IPS DF 6.9 (cell line): ENCODE measurements around the gene ODF2.
"Not testable (repeated sequence)": the region's sequence is repeated elsewhere in the genome, so short reads cannot be mapped to it uniquely, and the experiment has no call there.

Experiments used
- DNase-seq: peaks from one replicate; pipeline ENCODE4 v3.0.0-alpha.2; 2013; ENCODE audit warnings: low read depth, low spot score
- H3K27ac ChIP-seq: one replicate; pipeline ENCODE4 v1.5.1; 2013; ENCODE audit warnings: low read length, control low read depth
- H3K27me3 ChIP-seq: 2 replicates; pipeline ENCODE4 v1.6.1; 2013; ENCODE audit warnings: mild to moderate bottlenecking, low read length; ENCODE audit not compliant: control insufficient read depth, insufficient read depth
- H3K36me3 ChIP-seq: 2 replicates; pipeline ENCODE4 v1.6.1; 2013; ENCODE audit warnings: low read length; ENCODE audit not compliant: control insufficient read depth, insufficient read depth
- H3K4me1 ChIP-seq: 2 replicates; pipeline ENCODE4 v1.6.1; 2013; ENCODE audit warnings: low read length; ENCODE audit not compliant: control insufficient read depth, insufficient read depth
- H3K4me3 ChIP-seq: 2 replicates; pipeline ENCODE4 v1.5.1; 2013; ENCODE audit warnings: mild to moderate bottlenecking, low read length
- H3K9me3 ChIP-seq: 2 replicates; pipeline ENCODE4 v1.6.1; 2013; ENCODE audit warnings: low read length, inconsistent platforms; ENCODE audit not compliant: control insufficient read depth, insufficient read depth
- WGBS: extraction: QIAGEN DNeasy Blood & Tissue Kit; methylation state at CpG from one replicate; pipeline ENCODE4 v1.1.7; 2013; ENCODE audit warnings: mixed read lengths, missing lambda C conversion rate; ENCODE audit not compliant: insufficient read length, insufficient coverage; 5-methylcytosine and 5-hydroxymethylcytosine counted together

The ODF2 gene

DNA sequence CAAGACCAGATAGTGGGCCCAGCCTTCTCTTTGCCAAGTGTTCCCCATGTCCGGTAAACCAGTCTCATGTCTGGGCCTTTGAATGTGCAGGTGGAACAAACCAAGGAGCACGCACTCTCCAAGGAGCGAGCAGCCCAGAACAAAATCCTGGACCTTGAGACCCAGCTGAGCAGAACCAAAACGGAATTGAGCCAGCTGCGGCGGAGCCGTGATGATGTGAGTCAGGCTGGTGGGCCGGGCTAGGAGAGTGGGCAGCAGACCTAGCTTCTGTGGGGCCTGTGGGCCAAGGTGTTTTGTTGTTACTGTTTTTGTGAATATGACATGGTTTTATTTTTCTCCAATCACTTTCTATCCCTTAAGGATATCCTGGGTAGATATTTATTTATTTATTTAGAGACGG is 43.1 kb downstream of the ODF2 start:
- Histone ChIP-seq H3K27ac (no peak overlapping the region), H3K36me3 (peaks cover 3% of the 10 kb centered on the region; the same call in 1 of the 2 replicates), H3K4me1 (no peaks in the 10 kb centered on the region), H3K27me3 (no peaks in the 10 kb centered on the region), H3K9me3 (no peaks in the 10 kb centered on the region), H3K4me3 (no peak overlapping the region)
- no CpG with 5 or more reads among the region's 9 CpGs for WGBS
- no peak for DNase-seq

DNA sequence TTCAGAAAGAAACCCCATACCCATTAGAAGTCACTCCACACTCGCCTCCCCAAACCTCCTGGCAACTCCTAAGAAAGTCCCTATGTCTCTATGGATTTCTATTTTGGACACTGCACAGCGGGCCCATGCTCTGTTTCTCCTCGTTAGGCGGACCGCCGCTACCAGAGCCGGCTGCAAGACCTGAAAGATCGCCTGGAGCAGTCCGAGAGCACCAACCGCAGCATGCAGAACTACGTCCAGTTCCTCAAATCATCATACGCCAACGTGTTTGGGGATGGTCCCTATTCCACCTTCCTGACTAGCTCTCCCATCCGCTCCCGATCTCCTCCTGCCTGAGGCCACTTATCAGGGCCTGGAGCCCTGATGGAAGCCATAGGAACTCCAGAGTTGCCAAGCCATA is 44.1 kb downstream of the ODF2 start:
- no peak for DNase-seq
- H3K27ac ChIP-seq = no peak overlapping the region
- H3K4me3 ChIP-seq = no peak overlapping the region
- H3K9me3 ChIP-seq = no peaks in the 10 kb centered on the region
- peaks cover 3% of the 10 kb centered on the region; the same call in 1 of the 2 replicates for H3K36me3 ChIP-seq
- no peaks in the 10 kb centered on the region for H3K27me3 ChIP-seq
- WGBS = no CpG with 5 or more reads among the region's 15 CpGs
- H3K4me1 ChIP-seq = no peaks in the 10 kb centered on the region

DNA sequence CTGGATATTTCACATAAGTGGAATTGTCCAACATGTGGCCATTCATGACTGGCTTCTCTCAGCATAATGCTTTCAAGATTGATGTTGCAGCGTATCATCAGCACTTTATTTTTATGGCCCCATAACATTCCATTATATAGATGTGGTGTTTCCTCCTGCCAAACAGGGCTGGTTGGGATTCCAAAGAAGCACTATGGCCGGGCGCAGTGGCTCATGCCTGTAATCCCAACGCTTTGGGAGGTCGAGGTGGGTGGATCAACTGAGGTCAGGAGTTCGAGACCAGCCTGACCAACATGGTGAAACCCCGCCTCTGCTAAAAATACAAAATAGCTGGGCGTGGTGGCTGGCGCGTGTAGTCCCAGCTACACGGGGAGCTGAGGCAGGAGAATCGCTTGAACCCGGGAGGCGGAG is 47.6 kb downstream of the ODF2 start:
- not testable (repeated sequence) for H3K4me3 ChIP-seq, H3K4me1 ChIP-seq, H3K36me3 ChIP-seq, DNase-seq, H3K27ac ChIP-seq, H3K9me3 ChIP-seq, H3K27me3 ChIP-seq
- no CpG with 5 or more reads among the region's 14 CpGs for WGBS

DNA sequence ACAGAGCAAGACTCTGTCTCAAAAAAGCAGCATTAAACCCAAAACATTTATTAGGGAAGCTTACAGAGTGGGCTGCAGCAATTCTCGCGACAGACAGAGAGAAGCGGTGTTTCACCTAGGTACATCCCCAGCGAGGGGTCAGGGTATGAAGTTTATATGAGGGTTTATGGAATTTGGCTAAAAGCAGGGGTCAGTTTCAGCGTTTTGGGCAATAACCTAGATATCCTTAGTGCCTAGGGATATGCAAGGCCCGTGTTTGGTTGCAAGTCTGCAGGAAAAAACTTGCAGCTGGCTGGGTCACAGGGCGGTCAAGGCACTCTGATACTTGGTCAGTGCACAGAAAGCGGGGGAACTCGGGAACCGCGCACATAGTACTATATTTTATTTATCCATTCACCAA is 48.1 kb downstream of the ODF2 start:
- Histone ChIP-seq H3K27me3 (no peaks in the 10 kb centered on the region), H3K9me3 (no peaks in the 10 kb centered on the region), H3K4me3 (no peak overlapping the region), H3K27ac (no peak overlapping the region), H3K36me3 (peaks cover 1% of the 10 kb centered on the region; the same call in 1 of the 2 replicates), H3K4me1 (no peaks in the 10 kb centered on the region)
- WGBS = no CpG with 5 or more reads among the region's 11 CpGs
- no peak for DNase-seq

DNA sequence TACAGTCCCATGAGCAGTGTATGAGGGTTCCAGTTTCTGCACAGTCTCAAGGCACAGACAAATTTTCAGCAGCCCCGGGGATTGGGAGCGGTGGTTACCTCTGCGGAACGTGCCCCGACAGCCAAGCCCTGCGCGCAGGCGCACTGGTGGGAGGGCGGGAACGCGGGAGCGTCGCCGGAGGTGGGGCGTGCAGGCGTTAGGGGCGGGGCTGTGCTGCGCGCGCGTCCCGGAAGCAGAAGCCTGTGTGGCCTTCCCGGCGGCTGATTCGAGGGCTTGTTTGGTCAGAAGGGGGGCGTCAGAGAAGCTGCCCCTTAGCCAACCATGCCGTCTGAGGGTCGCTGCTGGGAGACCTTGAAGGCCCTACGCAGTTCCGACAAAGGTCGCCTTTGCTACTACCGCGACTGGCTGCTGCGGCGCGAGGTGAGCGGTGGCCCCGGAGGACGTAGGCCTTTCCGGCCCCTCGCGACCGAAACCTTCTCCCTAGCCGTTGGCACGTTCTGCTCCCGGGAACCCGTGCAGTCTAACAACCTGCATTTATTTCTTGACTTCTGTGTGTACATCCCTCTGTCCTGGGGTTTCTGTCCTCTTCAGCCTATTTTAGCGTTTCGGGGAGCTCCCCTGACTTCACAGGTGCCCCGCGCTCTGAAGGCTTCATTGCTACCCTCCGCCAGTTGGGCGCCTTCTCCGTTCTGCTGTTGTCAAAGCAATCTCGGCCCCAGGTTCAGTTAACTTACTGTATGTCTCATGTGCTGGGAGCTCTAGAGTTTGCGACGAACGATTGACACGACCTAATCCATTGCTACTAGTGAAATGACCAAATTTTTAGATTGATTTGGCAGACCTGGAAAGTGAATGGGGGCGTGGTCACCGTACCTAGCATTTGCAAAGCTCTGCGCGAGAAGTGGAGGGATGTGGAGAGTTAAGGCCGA is 48.9 kb downstream of the ODF2 start, which contains the start of gene GLE1:
Gene GLE1, plus strand, starts transcription at position 235 of the 929 bp plus-strand sequence. Its CDS starts 87 bp downstream, at position 322.
- no peaks in the 10 kb centered on the region for H3K4me1 ChIP-seq
- WGBS = no CpG with 5 or more reads among the region's 64 CpGs
- H3K9me3 ChIP-seq = no peaks in the 10 kb centered on the region
- H3K4me3 ChIP-seq = peak within 1 kb of the TSS; percentile 85
- DNase-seq = peak; percentile 83
- H3K27me3 ChIP-seq = no peaks in the 10 kb centered on the region
- H3K27ac ChIP-seq = no peak within 1 kb of the TSS
- no peaks in the 10 kb centered on the region for H3K36me3 ChIP-seq

DNA sequence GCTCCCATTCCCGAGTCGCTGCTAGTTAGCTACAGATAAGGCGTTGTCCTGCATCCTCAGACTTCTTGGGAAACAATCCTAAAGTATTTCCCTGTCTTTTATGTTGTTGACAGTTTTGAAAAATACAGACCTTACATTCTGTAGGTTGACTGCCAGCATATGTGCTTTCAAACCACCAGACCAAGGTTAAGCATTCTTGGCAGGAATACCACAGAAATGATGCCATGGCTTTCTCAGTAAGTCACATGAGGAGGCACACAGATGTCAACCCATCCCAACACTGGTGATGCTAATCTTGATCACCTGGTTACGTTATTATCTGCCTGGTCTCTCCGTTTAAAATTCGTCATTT is 49.6 kb downstream of the ODF2 start:
- peak overlapping the region; percentile 85; the same call in 1 of the 2 replicates for H3K4me3 ChIP-seq
- H3K27ac ChIP-seq = no peak overlapping the region
- H3K4me1 ChIP-seq = no peaks in the 10 kb centered on the region
- no peaks in the 10 kb centered on the region for H3K27me3 ChIP-seq
- no peak for DNase-seq
- WGBS = no CpG with 5 or more reads among the region's 6 CpGs
- H3K9me3 ChIP-seq = no peaks in the 10 kb centered on the region
- H3K36me3 ChIP-seq = no peaks in the 10 kb centered on the region

DNA sequence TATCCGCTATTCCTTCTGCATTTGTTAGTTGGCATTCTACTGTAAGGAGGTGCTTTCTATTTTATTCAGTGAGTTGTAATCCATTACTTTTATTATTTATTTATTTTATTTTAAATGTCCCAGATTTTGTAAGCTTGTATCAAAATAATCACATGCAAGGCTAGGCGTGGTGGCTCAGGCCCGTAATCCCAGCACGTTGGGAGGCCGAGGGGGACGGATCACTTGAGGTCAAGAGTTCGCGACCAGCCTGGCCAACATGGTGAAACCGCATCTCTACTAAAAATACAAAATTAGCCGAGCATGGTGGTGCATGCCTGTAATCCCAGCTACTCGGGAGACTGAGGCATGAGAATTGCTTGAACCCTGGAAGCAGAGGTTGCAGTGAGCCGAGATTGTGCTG is 50.1 kb downstream of the ODF2 start:
- not testable (repeated sequence) for H3K4me1 ChIP-seq, H3K4me3 ChIP-seq, H3K27me3 ChIP-seq, DNase-seq, H3K9me3 ChIP-seq, H3K36me3 ChIP-seq, H3K27ac ChIP-seq
- no CpG with 5 or more reads among the region's 12 CpGs for WGBS

DNA sequence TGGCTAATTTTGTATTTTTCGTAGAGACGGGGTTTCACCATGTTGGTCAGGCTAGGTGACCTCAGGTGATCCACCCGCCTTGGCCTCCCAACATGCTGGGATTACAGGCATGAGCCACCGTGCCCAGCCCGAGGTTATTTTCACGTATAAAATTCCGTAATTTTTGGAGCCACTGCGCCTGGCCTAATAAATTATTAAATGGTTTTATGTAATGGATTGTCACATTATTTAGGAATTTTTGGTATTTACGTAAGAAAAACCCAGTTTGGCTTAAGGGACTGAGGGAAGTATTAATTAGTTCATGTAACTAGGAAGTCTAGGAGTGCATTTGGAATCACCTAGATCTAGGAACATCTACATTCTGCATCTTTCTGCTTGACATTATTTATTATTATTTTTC is 57.0 kb downstream of the ODF2 start:
- 100% methylated on average over 1 of the region's 9 CpGs for WGBS
- DNase-seq = no peak
- Histone ChIP-seq H3K36me3 (no peaks in the 10 kb centered on the region; the same call in 1 of the 2 replicates), H3K4me3 (no peak overlapping the region), H3K27me3 (no peaks in the 10 kb centered on the region), H3K4me1 (no peaks in the 10 kb centered on the region), H3K9me3 (no peaks in the 10 kb centered on the region), H3K27ac (no peak overlapping the region)

DNA sequence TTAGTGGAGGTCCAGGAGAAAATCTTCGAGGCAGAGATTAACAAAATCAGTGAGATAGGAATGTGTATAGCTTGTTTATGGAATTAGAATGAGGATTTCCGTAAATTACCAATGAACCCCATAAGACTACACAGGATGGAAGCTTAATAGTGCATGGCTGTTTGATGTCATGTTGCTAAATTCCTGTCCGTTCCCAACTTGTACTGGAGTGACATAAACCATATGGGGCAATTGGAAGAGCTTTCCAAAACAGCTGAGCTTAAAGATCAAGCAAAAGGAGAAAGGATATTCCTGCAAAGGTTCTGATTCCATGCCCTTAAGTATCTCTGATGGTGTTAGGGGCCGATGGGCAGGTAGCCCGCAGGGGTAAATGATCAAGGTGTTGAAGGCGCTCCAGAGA is 66.2 kb downstream of the ODF2 start:
- Histone ChIP-seq H3K4me3 (no peak overlapping the region), H3K9me3 (no peaks in the 10 kb centered on the region), H3K36me3 (peaks cover under 1% of the 10 kb centered on the region; the same call in 1 of the 2 replicates), H3K4me1 (no peaks in the 10 kb centered on the region), H3K27ac (no peak overlapping the region), H3K27me3 (no peaks in the 10 kb centered on the region)
- no peak for DNase-seq
- WGBS = no CpG with 5 or more reads among the region's 6 CpGs

DNA sequence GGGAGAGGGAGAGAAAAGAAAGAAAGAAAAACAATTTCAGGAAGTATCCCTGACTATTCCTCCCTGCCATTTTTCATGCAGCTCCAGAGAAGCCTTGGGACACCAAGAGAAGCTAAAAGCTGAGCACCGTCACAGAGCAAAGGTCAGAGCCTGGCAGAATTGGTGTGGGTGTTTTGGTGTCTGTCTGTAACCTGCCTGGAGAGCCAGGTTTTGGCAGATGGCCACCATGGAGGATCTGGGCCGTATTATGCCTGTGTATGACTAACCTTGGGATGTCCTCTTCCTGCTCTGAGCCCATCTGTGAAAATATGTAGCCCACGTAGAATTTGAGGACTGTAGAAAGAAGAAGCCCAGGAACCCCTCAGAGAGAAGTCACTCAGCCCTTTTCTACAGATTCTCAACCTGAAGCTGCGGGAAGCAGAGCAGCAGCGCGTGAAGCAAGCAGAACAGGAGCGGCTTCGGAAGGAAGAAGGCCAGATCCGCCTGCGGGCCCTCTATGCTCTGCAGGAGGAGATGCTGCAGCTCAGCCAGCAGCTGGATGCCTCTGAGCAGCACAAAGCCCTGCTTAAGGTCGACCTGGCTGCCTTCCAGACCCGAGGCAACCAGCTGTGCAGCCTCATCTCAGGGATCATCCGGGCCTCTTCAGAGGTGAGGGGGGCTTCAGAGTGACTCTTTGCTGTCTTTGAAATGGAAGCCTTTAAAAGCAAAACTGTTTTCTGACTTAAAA is 67.6 kb downstream of the ODF2 start:
- Histone ChIP-seq H3K36me3 (peaks cover 4% of the 10 kb centered on the region), H3K9me3 (no peaks in the 10 kb centered on the region), H3K27me3 (no peaks in the 10 kb centered on the region), H3K4me1 (no peaks in the 10 kb centered on the region), H3K4me3 (no peak overlapping the region), H3K27ac (no peak overlapping the region)
- no CpG with 5 or more reads among the region's 13 CpGs for WGBS
- DNase-seq = no peak
